OCI-LY3 (cell line): ENCODE results near the gene MBP.

Experiments used
- H2AFZ ChIP-seq: fragments of 200-600, 300-600 bp; shearing (Covaris generic); 2 replicates; pipeline ENCODE4 v1.6.0; 2014; ENCODE audit warnings: antibody characterized with exemption, low read depth, low read length
- H3K27ac ChIP-seq: fragments of 200-600, 300-600 bp; sonication (generic); 2 replicates; pipeline ENCODE4 v1.5.1; 2014; ENCODE audit warnings: mild to moderate bottlenecking, low read length, moderate library complexity, mixed read lengths
- H3K27me3 ChIP-seq: fragments of 200-600, 300-600 bp; sonication (generic); 2 replicates; pipeline ENCODE4 v1.6.1; 2014; ENCODE audit warnings: low read depth, low read length, mixed read lengths
- H3K36me3 ChIP-seq: fragments of 200-600, 300-600 bp; sonication (generic); replicated peaks from 2 replicates; pipeline ENCODE3; 2014; ENCODE audit warnings: low read depth, low read length, mixed read lengths
- H3K4me1 ChIP-seq: fragments of 300-600, 200-600 bp; sonication (generic); 2 replicates; pipeline ENCODE4 v1.6.1; 2014; ENCODE audit warnings: low read length, mixed read lengths
- H3K4me2 ChIP-seq: fragments of 200-600, 300-600 bp; sonication (generic); 2 replicates; pipeline ENCODE4 v1.6.1; 2014; ENCODE audit warnings: low read length, mixed read lengths
- H3K4me3 ChIP-seq: fragments of 300-600, 200-600 bp; sonication (generic); 2 replicates; pipeline ENCODE4 v1.5.1; 2014; ENCODE audit warnings: antibody characterized with exemption, mild to moderate bottlenecking, low read length, moderate library complexity
- H3K79me2 ChIP-seq: fragments of 300-600, 200-600 bp; shearing (Covaris generic); 2 replicates; pipeline ENCODE4 v1.6.1; 2014; ENCODE audit warnings: mild to moderate bottlenecking, low read length, mixed read lengths
- H3K9ac ChIP-seq: fragments of 300-600, 200-600 bp; shearing (Covaris generic); 2 replicates; pipeline ENCODE4 v1.6.0; 2014; ENCODE audit warnings: mild to moderate bottlenecking, low read length, moderate library complexity
- H3K9me3 ChIP-seq: fragments of 200-600, 300-600 bp; shearing (Covaris generic); 2 replicates; pipeline ENCODE4 v1.6.1; 2014; ENCODE audit warnings: low read length, mixed read lengths; ENCODE audit not compliant: insufficient read depth
- H4K20me1 ChIP-seq: fragments of 200-600, 300-600 bp; sonication (generic); 2 replicates; pipeline ENCODE4 v1.6.1; 2016; ENCODE audit warnings: low read length, mixed read lengths; ENCODE audit not compliant: insufficient read depth
- CTCF ChIP-seq: fragments of 200-600, 300-600 bp; sonication (generic); IDR thresholded peaks from 2 replicates; pipeline ENCODE4 v1.5.1; 2014; ENCODE audit warnings: antibody characterized with exemption, low read length, low read depth
- EZH2phosphoT487 ChIP-seq: fragments of 200-600 bp; shearing (Covaris generic); IDR thresholded peaks from 2 replicates; pipeline ENCODE4 v1.6.1; 2018; ENCODE audit warnings: antibody characterized with exemption, mixed run types, low read depth

The MBP gene

DNA sequence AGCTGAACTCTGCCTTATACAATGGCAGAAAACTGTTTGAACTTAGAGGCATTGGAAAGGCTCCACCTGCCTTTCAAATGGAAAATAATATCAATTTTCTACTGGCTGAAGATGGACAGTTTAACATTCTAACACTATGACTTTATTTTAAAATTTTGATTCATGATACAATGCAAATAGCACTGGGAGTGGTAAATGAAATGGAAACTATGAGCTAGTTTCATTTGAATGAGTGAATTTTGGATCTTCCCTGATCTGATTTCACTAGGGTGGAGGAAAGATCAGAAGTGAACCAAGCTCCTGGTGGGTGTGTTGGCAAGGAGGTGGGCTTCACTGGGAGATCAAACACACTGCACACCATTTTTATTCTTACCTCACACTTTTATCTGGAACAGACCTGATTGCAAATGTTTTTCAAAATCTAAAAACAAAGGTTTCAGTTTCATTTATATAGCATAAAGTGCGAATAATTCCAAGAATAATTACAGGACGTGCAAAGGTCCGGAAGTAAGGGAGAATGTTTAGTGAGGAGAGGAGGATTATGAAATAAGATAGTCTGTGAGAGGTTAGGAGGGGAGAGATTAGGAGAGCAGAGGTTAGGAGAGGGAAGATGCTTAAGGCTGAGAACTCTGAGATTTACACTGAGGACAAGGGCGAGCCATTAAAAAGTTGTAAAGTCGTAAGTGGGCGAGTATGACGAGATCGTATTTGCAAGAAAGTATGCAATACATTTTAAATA lies 18.6 kb upstream of the MBP start:
- Histone ChIP-seq H3K4me2 (peak overlapping the region; percentile 75), H3K9ac (no peak overlapping the region), H4K20me1 (no peaks in the 10 kb centered on the region), H3K9me3 (no peaks in the 10 kb centered on the region), H2AFZ (no peak overlapping the region), H3K27me3 (peaks cover 34% of the 10 kb centered on the region), H3K36me3 (no peaks in the 10 kb centered on the region), H3K27ac (no peak overlapping the region), H3K4me3 (peak overlapping the region; percentile 61), H3K79me2 (no peaks in the 10 kb centered on the region), H3K4me1 (peaks cover 25% of the 10 kb centered on the region)
- TF ChIP-seq EZH2phosphoT487 = 0 out of 2 replicates have a peak, but pooled peaks have one; percentile 13
- peak; percentile 8; the same call in 1 of the 2 replicates for TF ChIP-seq CTCF

DNA sequence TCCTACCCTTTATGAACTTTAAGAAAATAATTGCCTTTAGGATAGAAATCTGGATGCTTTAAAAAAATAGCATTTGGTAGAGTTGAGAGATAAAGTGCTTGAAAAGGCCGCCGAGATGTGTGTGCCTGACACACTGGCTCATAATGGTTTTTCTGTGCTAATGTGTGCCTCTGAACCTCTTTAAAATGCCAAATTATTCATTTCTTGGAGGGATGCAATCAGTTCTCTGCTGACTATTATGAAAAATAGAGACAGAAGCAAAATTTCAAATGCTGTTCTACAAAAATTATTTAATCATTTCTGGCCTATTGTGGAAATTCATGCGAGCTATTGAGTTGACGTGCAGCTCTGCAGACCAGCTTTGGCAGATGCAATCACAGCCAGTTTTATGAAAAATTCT lies 18.0 kb upstream of the MBP start:
- Histone ChIP-seq H3K27ac (no peak overlapping the region), H3K4me3 (no peak overlapping the region), H3K79me2 (no peaks in the 10 kb centered on the region), H3K36me3 (no peaks in the 10 kb centered on the region), H2AFZ (no peak overlapping the region), H3K9me3 (no peaks in the 10 kb centered on the region), H3K4me1 (peaks cover 25% of the 10 kb centered on the region), H3K4me2 (no peak overlapping the region), H4K20me1 (no peaks in the 10 kb centered on the region), H3K27me3 (peaks cover 33% of the 10 kb centered on the region), H3K9ac (no peak overlapping the region)
- TF ChIP-seq EZH2phosphoT487 (no peak), CTCF (no peak)

- H3K9me3 ChIP-seq = peaks cover 12% of the 10 kb centered on the region; the same call in 1 of the 2 replicates
- H3K27me3 ChIP-seq = peaks cover 21% of the 10 kb centered on the region
- no peak overlapping the region for H2AFZ ChIP-seq
- H3K27ac ChIP-seq = no peak overlapping the region
- H3K4me1 ChIP-seq = peaks cover 25% of the 10 kb centered on the region
- no peak overlapping the region for H3K4me2 ChIP-seq
- H3K9ac ChIP-seq = no peak overlapping the region
- no peak overlapping the region for H3K4me3 ChIP-seq
- no peaks in the 10 kb centered on the region for H3K79me2 ChIP-seq
- no peak for TF ChIP-seq CTCF
- no peak for TF ChIP-seq EZH2phosphoT487
- peaks cover 4% of the 10 kb centered on the region for H3K36me3 ChIP-seq
- no peaks in the 10 kb centered on the region for H4K20me1 ChIP-seq
These were observed 15.7 kb upstream of the MBP start for GRCh38 chr18:77148289-77148688.

DNA sequence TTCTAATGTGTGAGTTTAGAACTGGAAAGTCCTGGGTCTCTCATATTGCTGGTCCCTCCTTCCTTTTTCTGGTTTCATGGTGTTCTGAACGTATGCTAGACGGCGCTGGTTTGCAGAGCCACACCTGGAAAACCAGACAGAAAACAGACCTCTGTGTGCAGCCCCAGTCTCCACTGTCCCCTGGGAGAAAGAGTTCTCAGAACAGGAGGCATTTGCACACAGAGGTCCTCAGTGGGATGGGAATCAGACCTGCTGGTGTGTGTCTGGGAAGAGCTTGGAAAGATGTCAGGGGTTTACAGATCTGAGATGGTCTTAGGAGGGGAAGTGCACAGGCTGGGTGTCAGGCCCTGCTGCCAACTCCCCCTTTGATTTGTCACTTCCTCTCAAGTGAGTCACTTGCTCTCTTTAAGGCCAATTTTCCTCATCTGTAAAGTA lies 14.9 kb upstream of the MBP start:
- no peaks in the 10 kb centered on the region for H4K20me1 ChIP-seq
- peaks cover 4% of the 10 kb centered on the region for H3K36me3 ChIP-seq
- peak overlapping the region; percentile 16; the same call in 1 of the 2 replicates for H3K27ac ChIP-seq
- peak overlapping the region; percentile 40 for H3K4me2 ChIP-seq
- H3K27me3 ChIP-seq = peaks cover 15% of the 10 kb centered on the region
- no peak for TF ChIP-seq EZH2phosphoT487
- no peak for TF ChIP-seq CTCF
- no peak overlapping the region for H3K9ac ChIP-seq
- peak overlapping the region; percentile 72 for H2AFZ ChIP-seq
- no peak overlapping the region for H3K4me3 ChIP-seq
- no peaks in the 10 kb centered on the region for H3K79me2 ChIP-seq
- H3K4me1 ChIP-seq = peaks cover 25% of the 10 kb centered on the region
- peaks cover 16% of the 10 kb centered on the region for H3K9me3 ChIP-seq
